CD14-positive monocyte (primary cell): ENCODE results near the gene LPCAT1. TPM values are rescaled to one million over a fixed set of nuclear protein-coding genes. Genes with fewer than 3 reads are reported as not detected.
A peak's percentile ranks its signal among the peaks of the same experiment; 100 is the strongest.

Experiments
- DNase-seq, 3 donors: peaks; one replicate each; pipeline ENCODE4 v3.0.0-alpha.2; 2011 to 2022
- H2AFZ ChIP-seq: 2 replicates; pipeline ENCODE4 v1.6.0; 2012; ENCODE audit warnings: mild to moderate bottlenecking, low read depth, low read length, inconsistent platforms; ENCODE audit not compliant: insufficient read depth, poor library complexity, severe bottlenecking
- H3K27ac ChIP-seq, 2 donors: 1 replicate in 1 of 2; 2 replicates in 1 of 2; pipeline ENCODE4 v1.5.1; 2012 to 2013; ENCODE audit warnings: low read length in 2 of 2, control low read depth in 1 of 2, inconsistent platforms in 1 of 2, low read depth in 1 of 2, mild to moderate bottlenecking in 1 of 2
- H3K27me3 ChIP-seq, 2 donors: one replicate each; pipeline versions ENCODE4 v1.6.0 to v1.6.1; 2011 to 2013; ENCODE audit warnings: low read length in 2 of 2; ENCODE audit not compliant: control insufficient read depth in 2 of 2, insufficient read depth in 2 of 2
- H3K36me3 ChIP-seq, 2 donors: replicated peaks in 1 of 2; 1 replicate in 1 of 2; 2 replicates in 1 of 2; pipeline versions ENCODE4 v1.5.1 to v1.6.1; 2012 to 2013; ENCODE audit warnings: low read length in 2 of 2, control low read depth in 1 of 2, inconsistent platforms in 1 of 2, mild to moderate bottlenecking in 1 of 2; ENCODE audit not compliant: insufficient read depth in 2 of 2, control insufficient read depth in 1 of 2
- H3K4me1 ChIP-seq, 2 donors: 1 replicate in 1 of 2; 2 replicates in 1 of 2; pipeline versions ENCODE4 v1.5.1 to v1.6.1; 2012 to 2013; ENCODE audit warnings: low read length in 2 of 2, control low read depth in 1 of 2, inconsistent platforms in 1 of 2, mild to moderate bottlenecking in 1 of 2, moderate library complexity in 1 of 2; ENCODE audit not compliant: insufficient read depth in 2 of 2, control insufficient read depth in 1 of 2
- H3K4me2 ChIP-seq: replicated peaks from 2 replicates; pipeline ENCODE3; 2012; ENCODE audit warnings: low read length, moderate library complexity, mild to moderate bottlenecking; ENCODE audit not compliant: poor library complexity, severe bottlenecking; ENCODE audit errors: extremely low read depth
- H3K4me3 ChIP-seq, 3 experiments: fragments of 200-600 bp in 1 of 3; sonication (generic) in 1 of 3; replicated peaks in 1 of 3; 1 replicate in 2 of 3; 2 replicates in 1 of 3; pipeline ENCODE4 v1.5.1; 2011 to 2013; ENCODE audit warnings: low read length in 3 of 3, mild to moderate bottlenecking in 3 of 3, control low read depth in 2 of 3, low read depth in 2 of 3, inconsistent platforms in 1 of 3, moderate library complexity in 1 of 3
- H3K79me2 ChIP-seq: 2 replicates; pipeline ENCODE4 v1.6.0; 2012; ENCODE audit warnings: mild to moderate bottlenecking, control low read depth, inconsistent platforms, low read length, moderate library complexity; ENCODE audit not compliant: insufficient read depth
- H3K9ac ChIP-seq: 2 replicates; pipeline ENCODE4 v1.6.0; 2017; ENCODE audit warnings: low read length, mild to moderate bottlenecking; ENCODE audit not compliant: insufficient read depth, poor library complexity, severe bottlenecking
- H3K9me3 ChIP-seq, 2 donors: replicated peaks in 1 of 2; 1 replicate in 1 of 2; 2 replicates in 1 of 2; pipeline versions ENCODE4 v1.5.1 to v1.6.1; 2012 to 2013; ENCODE audit warnings: low read length in 2 of 2, control low read depth in 1 of 2; ENCODE audit not compliant: control insufficient read depth in 1 of 2, insufficient read depth in 1 of 2
- H4K20me1 ChIP-seq: 2 replicates; pipeline ENCODE4 v1.6.0; 2012; ENCODE audit warnings: mild to moderate bottlenecking, low read length, control low read depth, moderate library complexity; ENCODE audit not compliant: insufficient read depth
- H3K27ac Mint-ChIP-seq, 7 donors: one replicate each; pipeline ENCODE4 v1.8.0; 2020; ENCODE audit warnings: mild to moderate bottlenecking in 7 of 7, mixed read lengths in 7 of 7, moderate library complexity in 6 of 7, inconsistent platforms in 2 of 7
- H3K27me3 Mint-ChIP-seq, 3 donors: one replicate each; pipeline ENCODE4 v1.8.0; 2021 to 2022; ENCODE audit warnings: low read depth in 3 of 3, mild to moderate bottlenecking in 3 of 3, mixed read lengths in 3 of 3, moderate library complexity in 3 of 3, inconsistent platforms in 1 of 3
- H3K36me3 Mint-ChIP-seq, 2 donors: one replicate each; pipeline ENCODE4 v1.8.0; 2020; ENCODE audit warnings: mixed read lengths in 2 of 2, inconsistent platforms in 1 of 2, mild to moderate bottlenecking in 1 of 2
- H3K4me1 Mint-ChIP-seq: one replicate; pipeline ENCODE4 v1.8.0; 2020; ENCODE audit warnings: mild to moderate bottlenecking, mixed read lengths
- H3K4me3 Mint-ChIP-seq, 2 donors: one replicate each; pipeline ENCODE4 v1.8.0; 2020; ENCODE audit warnings: mild to moderate bottlenecking in 2 of 2, mixed read lengths in 2 of 2, moderate library complexity in 1 of 2
- H3K9me3 Mint-ChIP-seq, 7 donors: one replicate each; pipeline ENCODE4 v1.8.0; 2020 to 2022; ENCODE audit warnings: mixed read lengths in 7 of 7, mild to moderate bottlenecking in 6 of 7, moderate library complexity in 6 of 7, inconsistent platforms in 2 of 7
- WGBS: methylation state at CpG from one replicate; pipeline ENCODE4 v1.1.5; 2013; ENCODE audit warnings: missing lambda C conversion rate; ENCODE audit not compliant: insufficient coverage; 5-methylcytosine and 5-hydroxymethylcytosine counted together
- intact Hi-C, 2 donors: fragments of 100-400 bp; cut with micrococcal nuclease; formaldehyde crosslinking; loops; one replicate each; pipeline versions ENCODE4 v1.15.0 to v1.15.1; 2023
- polyA plus RNA-seq, 3 donors: library from polyadenylated mRNA; depleted of rRNA in 1 of 3; unstranded in 2 of 3; stranded (reverse) in 1 of 3; fragments of 300-500 nt in 2 of 3; fragments of >200 nt in 1 of 3; fragmentation: Illumina TruSeq in 2 of 3; gene quantifications; 1 replicate in 2 of 3; 2 replicates in 1 of 3; pipeline ENCODE4 v1.2.3, GENCODE V29; 2012 to 2021
- TF ChIP-seq, protein P1 (sequence below): fragments of 200-600 bp; IDR thresholded peaks from one replicate; pipeline ENCODE4 v1.8.0; 2022; ENCODE audit warnings: antibody characterized with exemption, mild to moderate bottlenecking

Gene LPCAT1
- polyA plus RNA-seq, 3 donors = 34.1 to 53.9 (median 34.8) TPM

DNA sequence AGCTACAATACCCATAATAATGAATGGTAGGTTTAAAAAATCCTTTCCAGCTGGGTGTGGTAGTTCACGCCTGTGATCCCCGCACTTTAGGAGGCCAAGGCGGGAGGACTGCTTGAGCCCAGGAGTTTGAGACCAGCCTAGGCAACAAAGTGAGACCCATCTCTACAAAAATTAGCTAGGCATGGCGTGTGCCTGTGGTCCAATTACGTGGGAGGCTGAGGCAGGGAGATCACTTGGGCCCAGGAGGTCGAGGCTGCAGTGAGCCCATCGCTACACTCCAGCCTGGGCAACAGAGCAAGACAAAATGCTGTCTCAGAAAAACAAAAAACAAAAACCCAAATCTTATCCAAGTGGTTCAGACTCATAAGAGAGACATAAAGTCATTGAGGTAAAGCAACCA, 44.7 kb downstream of the LPCAT1 start:
- H3K4me2 ChIP-seq = peak overlapping the region; percentile 53
- H3K4me3 ChIP-seq = peak overlapping the region in 1 of 3 experiments; percentile 20
- TF ChIP-seq, protein P1, sequence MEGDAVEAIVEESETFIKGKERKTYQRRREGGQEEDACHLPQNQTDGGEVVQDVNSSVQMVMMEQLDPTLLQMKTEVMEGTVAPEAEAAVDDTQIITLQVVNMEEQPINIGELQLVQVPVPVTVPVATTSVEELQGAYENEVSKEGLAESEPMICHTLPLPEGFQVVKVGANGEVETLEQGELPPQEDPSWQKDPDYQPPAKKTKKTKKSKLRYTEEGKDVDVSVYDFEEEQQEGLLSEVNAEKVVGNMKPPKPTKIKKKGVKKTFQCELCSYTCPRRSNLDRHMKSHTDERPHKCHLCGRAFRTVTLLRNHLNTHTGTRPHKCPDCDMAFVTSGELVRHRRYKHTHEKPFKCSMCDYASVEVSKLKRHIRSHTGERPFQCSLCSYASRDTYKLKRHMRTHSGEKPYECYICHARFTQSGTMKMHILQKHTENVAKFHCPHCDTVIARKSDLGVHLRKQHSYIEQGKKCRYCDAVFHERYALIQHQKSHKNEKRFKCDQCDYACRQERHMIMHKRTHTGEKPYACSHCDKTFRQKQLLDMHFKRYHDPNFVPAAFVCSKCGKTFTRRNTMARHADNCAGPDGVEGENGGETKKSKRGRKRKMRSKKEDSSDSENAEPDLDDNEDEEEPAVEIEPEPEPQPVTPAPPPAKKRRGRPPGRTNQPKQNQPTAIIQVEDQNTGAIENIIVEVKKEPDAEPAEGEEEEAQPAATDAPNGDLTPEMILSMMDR = no peak
- Mint-ChIP-seq H3K9me3 (peaks cover 0 to 2% (median 0%) of the 10 kb centered on the region in 7 donors), H3K36me3 (peaks cover 54 to 69% of the 10 kb centered on the region in 2 donors), H3K27ac (peak overlapping the region; percentile 100), H3K4me1 (peaks cover 83% of the 10 kb centered on the region), H3K27me3 (peaks cover 0 to 5% (median 0%) of the 10 kb centered on the region in 3 donors), H3K4me3 (peak overlapping the region; percentile 59 to 71)
- H3K9me3 ChIP-seq = no peaks in the 10 kb centered on the region
- H2AFZ ChIP-seq = no peak overlapping the region
- peaks cover 70 to 72% of the 10 kb centered on the region in 2 donors for H3K4me1 ChIP-seq
- no peak for DNase-seq
- intact Hi-C loops = loop anchor here (1.0 to 10.0 kb wide), 6 partner anchors 10 to 374 kb away; partner anchors contain the start of gene CLPTM1L (in 1 of the 2)
- H4K20me1 ChIP-seq = no peaks in the 10 kb centered on the region
- peak overlapping the region; percentile 92 for H3K9ac ChIP-seq
- peak overlapping the region; percentile 98 to 99 for H3K27ac ChIP-seq
- H3K79me2 ChIP-seq = peaks cover 4% of the 10 kb centered on the region
- H3K27me3 ChIP-seq = no peaks in the 10 kb centered on the region
- peaks cover 28 to 37% of the 10 kb centered on the region in 2 donors for H3K36me3 ChIP-seq
- WGBS = 83% methylated on average over 1 of the region's 7 CpGs

DNA sequence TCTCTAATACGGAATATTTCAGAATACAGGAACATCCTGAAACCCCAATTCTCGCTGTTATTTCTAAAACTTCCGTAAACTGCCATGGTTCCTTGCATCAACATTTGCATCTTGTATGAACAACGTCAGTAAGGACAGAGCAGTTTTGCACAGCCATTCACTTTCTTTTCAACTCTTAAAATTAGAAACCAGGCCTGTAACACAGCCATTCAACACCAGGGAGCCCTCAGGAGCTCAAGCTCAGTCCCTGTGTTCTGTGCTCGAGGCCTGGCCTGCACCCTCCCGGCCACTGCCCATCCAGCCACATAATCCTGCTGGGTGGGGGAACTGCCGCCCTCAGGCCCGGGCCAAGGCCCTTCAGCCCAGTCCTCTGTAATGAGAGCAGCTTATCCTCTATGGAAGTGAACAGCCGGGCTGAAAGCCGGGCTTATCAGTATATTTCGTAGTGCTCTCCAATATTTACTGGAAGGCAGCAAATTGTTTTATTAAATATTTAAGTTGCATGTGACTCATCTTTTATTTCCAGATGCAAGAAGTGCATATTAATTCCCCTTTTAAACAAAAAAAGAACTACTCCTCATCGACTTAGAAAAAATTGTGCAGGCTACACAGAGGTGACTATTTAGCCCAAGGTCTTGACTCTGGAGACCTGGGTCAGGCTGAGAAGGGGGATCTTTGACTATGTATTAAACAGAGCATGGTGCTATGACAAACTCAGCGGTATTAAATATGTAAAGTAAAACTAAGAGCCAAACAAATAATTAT, 45.3 kb downstream of the LPCAT1 start:
- peaks cover 70% of the 10 kb centered on the region in 2 donors for H3K4me1 ChIP-seq
- peaks cover 30 to 42% of the 10 kb centered on the region in 2 donors for H3K36me3 ChIP-seq
- DNase-seq = peak; percentile 63 to 68 (median 65)
- H4K20me1 ChIP-seq = no peaks in the 10 kb centered on the region
- TF ChIP-seq, protein P1 = no peak
- H2AFZ ChIP-seq = no peak overlapping the region
- H3K9ac ChIP-seq = peak overlapping the region; percentile 92
- Mint-ChIP-seq H3K4me1 (peaks cover 82% of the 10 kb centered on the region), H3K4me3 (peak overlapping the region; percentile 59 to 63), H3K27ac (peak overlapping the region; percentile 100), H3K36me3 (peaks cover 56 to 72% of the 10 kb centered on the region in 2 donors), H3K9me3 (peaks cover 0 to 2% (median 0%) of the 10 kb centered on the region in 7 donors), H3K27me3 (peaks cover 0 to 5% (median 0%) of the 10 kb centered on the region in 3 donors)
- intact Hi-C loops = loop anchor here (1.0 to 10.0 kb wide), 6 partner anchors 11 to 374 kb away; partner anchors contain the start of gene CLPTM1L (in 1 of the 2)
- no peaks in the 10 kb centered on the region for H3K27me3 ChIP-seq
- peaks cover 4% of the 10 kb centered on the region for H3K79me2 ChIP-seq
- H3K4me3 ChIP-seq = peak overlapping the region in 1 of 3 experiments; percentile 20
- H3K27ac ChIP-seq = peak overlapping the region; percentile 98 to 99
- no peaks in the 10 kb centered on the region for H3K9me3 ChIP-seq
- H3K4me2 ChIP-seq = peak overlapping the region; percentile 53
- 50% methylated on average over 5 of the region's 13 CpGs for WGBS
